ENCODE data around the gene ABCD1. TPM values are rescaled to one million over a fixed set of nuclear protein-coding genes. Genes with fewer than 3 reads are reported as not detected.

ABCD1 gene
- total and polyA plus RNA-seq, 10 donors = 5.1 to 28.1 (median 19.6) TPM

GRCh38 chrX:153778181-153778580 is 53.5 kb downstream of the ABCD1 start:
- Histone ChIP-seq H3K36me3 (peaks cover 0 to under 1% (median 0%) of the 10 kb centered on the region in 6 donors), H3K27me3 (replicated peaks in 1 of 7) (peaks cover 0 to 46% (median 8%) of the 10 kb centered on the region in 7 donors), H3K4me3 (no peak overlapping the region), H3K27ac (no peak overlapping the region), H3K4me1 (peaks cover 0 to 19% (median 6%) of the 10 kb centered on the region in 6 donors), H3K9me3 (no peaks in the 10 kb centered on the region)
- TF ChIP-seq POLR2AphosphoS5 (IDR thresholded peaks at IDR 0.05) (no peak), CTCF (IDR thresholded peaks at IDR 0.05 in 8 of 11, conservative IDR thresholded peaks at IDR 0.05 in 3 of 11) (no peak), POLR2A (IDR thresholded peaks at IDR 0.05) (no peak)
- intact Hi-C loops (cut with DNase I; ENCODE audit: low total_unique reads) = no loop called here
- peak; percentile 63 for DNase-seq
- WGBS, 5 donors = 74 to 86% (median 82%) methylated on average over 12 to 17 of the region's 17 CpGs; no CpG with 5 or more reads in 1 of the 5 donors

- Histone ChIP-seq H3K9me3 (no peaks in the 10 kb centered on the region), H3K27ac (no peak overlapping the region), H3K4me3 (no peak overlapping the region), H3K36me3 (peaks cover 0 to 6% (median 0%) of the 10 kb centered on the region in 6 donors), H3K27me3 (replicated peaks in 1 of 7) (peaks cover 0 to 46% (median 8%) of the 10 kb centered on the region in 7 donors), H3K4me1 (peaks cover 0 to 24% (median 6%) of the 10 kb centered on the region in 6 donors)
- WGBS, 5 donors = 83 to 100% (median 84%) methylated on average over 2 to 16 of the region's 16 CpGs
- peak; percentile 68 for DNase-seq
- intact Hi-C loops (cut with DNase I; ENCODE audit: low total_unique reads) = no loop called here
- TF ChIP-seq POLR2A (IDR thresholded peaks at IDR 0.05) = no peak
- TF ChIP-seq CTCF (IDR thresholded peaks at IDR 0.05 in 8 of 11, conservative IDR thresholded peaks at IDR 0.05 in 3 of 11) = no peak
- TF ChIP-seq POLR2AphosphoS5 (IDR thresholded peaks at IDR 0.05) = no peak
Observed at GRCh38 chrX:153778684-153779101, 54.0 kb downstream of the ABCD1 start.

GRCh38 chrX:153779891-153780677 is 55.4 kb downstream of the ABCD1 start:
- Histone ChIP-seq H3K9me3 (no peaks in the 10 kb centered on the region), H3K36me3 (peaks cover 0 to 20% (median under 1%) of the 10 kb centered on the region in 6 donors), H3K4me3 (no peak overlapping the region), H3K27ac (no peak overlapping the region), H3K27me3 (replicated peaks in 1 of 7) (peaks cover 0 to 46% (median 8%) of the 10 kb centered on the region in 7 donors), H3K4me1 (peaks cover 0 to 29% (median 10%) of the 10 kb centered on the region in 6 donors)
- WGBS, 5 donors = 56 to 72% (median 70%) methylated on average over 12 to 18 of the region's 18 CpGs
- DNase-seq = no peak
- intact Hi-C loops (cut with DNase I; ENCODE audit: low total_unique reads) = no loop called here
- TF ChIP-seq CTCF (IDR thresholded peaks at IDR 0.05 in 8 of 11, conservative IDR thresholded peaks at IDR 0.05 in 3 of 11) (no peak), POLR2AphosphoS5 (IDR thresholded peaks at IDR 0.05) (peak in 2 of 3 donors; percentile 16 to 24), POLR2A (IDR thresholded peaks at IDR 0.05) (no peak)
